Panc1 (cell line): ENCODE measurements around the gene IL1R1.

Experiments used
- CTCF ChIP-seq: fragments of 450-650 bp; IDR thresholded peaks from 2 replicates; pipeline ENCODE4 v1.5.1; 2017; ENCODE audit warnings: mild to moderate bottlenecking
- POLR2AphosphoS5 ChIP-seq: IDR thresholded peaks from 2 replicates; pipeline ENCODE4 v1.6.1; 2012; ENCODE audit warnings: mild to moderate bottlenecking, low read depth, low read length, moderate library complexity
- REST ChIP-seq, 2 experiments: IDR thresholded peaks; 2 replicates each; pipeline ENCODE4 v1.6.1; 2011 to 2012; ENCODE audit warnings: low read depth in 2 of 2, control low read depth in 1 of 2, low read length in 1 of 2, mild to moderate bottlenecking in 1 of 2, moderate library complexity in 1 of 2; ENCODE audit not compliant: insufficient read depth in 1 of 2
- SIN3A ChIP-seq: IDR thresholded peaks from 2 replicates; pipeline ENCODE4 v1.6.1; 2012; ENCODE audit warnings: low read depth, mild to moderate bottlenecking, low read length, moderate library complexity, borderline replicate concordance; ENCODE audit not compliant: insufficient read depth

DNA sequence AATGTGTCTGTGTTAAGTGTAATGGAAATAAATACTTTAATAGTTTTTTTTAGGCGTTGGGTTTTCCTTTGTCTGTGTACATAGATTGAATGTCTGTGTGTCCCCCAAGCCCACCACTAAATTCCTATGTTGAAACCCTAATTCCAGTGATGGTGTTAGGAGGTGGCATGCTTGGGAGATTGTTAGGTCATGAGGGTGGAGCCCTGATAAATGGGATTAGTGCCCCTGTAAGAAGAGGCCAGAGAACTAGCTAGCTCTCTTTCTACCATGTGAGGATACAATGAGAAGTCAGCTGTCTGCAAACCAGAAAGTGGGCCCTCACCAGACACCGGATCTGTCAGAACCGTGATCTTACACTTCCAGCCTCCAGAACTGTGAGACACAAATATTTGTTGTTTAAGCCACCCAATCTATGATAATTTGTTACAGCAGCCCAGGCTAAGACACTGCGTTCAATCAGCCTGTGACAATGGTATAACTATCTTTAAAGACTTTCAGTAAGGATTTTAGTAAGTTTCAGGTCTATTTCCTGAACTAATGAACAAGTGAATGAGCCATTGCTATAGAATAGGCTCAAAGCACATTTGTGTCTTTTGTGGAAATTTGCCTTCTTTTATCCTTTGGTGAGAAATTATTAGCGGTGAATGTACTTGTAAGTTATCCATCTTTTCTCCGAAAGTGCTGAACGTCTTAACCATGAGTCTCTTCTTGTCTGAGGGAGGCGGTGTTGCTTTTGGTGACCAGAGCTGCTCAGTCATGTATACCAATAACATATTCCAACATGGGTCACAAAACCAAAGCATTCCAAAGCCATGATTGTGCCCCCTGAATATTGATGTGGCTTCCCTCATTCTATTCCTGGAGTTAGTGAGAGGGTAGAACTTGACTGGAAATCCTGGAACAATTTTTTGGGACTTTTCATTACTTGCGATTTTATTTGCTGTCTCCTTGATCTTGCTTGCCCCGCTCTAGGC, 29.6 kb upstream of the IL1R1 start:
- TF ChIP-seq POLR2AphosphoS5 (no peak), CTCF (no peak), SIN3A (no peak), REST (IDR thresholded peaks at IDR 0.05; ENCODE audit: insufficient read depth in 1 of 2, low read depth in 2 of 2, low read length in 1 of 2) (no peak)
